C4-2B (cell line): ENCODE measurements around the gene MRPL55.

Source experiments
- ZFX ChIP-seq: fragments of 450-650 bp; IDR thresholded peaks from 2 replicates; pipeline ENCODE4 v1.6.1; 2017
- TF ChIP-seq, protein P1 (sequence below): fragments of 450-650 bp; conservative IDR thresholded peaks from 2 replicates; pipeline ENCODE4 v1.5.1; 2017; ENCODE audit warnings: mild to moderate bottlenecking

DNA sequence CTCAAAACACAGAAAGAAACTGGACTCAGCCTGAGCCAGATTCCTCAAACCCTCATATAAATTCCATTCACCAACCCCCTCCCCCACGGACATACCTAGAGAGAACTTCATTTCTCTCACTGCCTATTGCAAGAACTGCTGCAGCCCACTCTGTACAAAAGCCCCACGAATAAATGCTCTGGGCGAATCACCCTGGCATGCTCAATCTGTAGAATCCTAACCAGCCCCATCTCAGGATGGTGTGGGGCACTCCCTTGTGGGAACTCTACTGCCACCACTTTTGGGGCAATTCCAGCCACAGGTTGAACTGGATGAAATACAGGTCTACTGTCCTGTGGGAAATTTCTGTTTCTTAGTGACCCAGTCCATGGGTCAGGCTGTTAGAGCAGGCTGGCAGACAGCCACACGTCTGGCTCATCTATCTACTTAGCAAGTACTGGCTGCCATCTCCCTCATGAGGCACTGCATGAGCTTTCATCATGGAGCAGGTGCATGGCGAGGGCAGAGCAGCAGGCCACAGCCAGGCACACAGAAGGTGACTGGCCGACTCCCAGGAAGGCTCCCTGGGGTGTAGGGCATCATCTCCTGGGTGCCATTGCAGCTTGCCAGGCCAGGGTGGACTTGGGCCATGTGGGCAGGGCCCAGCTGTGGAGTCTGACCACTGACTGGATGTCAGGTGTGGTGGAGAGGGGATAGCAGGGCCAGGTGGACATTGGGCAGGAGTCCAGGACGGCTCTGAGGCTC is 4.4 kb downstream of the MRPL55 start:
- TF ChIP-seq, protein P1, sequence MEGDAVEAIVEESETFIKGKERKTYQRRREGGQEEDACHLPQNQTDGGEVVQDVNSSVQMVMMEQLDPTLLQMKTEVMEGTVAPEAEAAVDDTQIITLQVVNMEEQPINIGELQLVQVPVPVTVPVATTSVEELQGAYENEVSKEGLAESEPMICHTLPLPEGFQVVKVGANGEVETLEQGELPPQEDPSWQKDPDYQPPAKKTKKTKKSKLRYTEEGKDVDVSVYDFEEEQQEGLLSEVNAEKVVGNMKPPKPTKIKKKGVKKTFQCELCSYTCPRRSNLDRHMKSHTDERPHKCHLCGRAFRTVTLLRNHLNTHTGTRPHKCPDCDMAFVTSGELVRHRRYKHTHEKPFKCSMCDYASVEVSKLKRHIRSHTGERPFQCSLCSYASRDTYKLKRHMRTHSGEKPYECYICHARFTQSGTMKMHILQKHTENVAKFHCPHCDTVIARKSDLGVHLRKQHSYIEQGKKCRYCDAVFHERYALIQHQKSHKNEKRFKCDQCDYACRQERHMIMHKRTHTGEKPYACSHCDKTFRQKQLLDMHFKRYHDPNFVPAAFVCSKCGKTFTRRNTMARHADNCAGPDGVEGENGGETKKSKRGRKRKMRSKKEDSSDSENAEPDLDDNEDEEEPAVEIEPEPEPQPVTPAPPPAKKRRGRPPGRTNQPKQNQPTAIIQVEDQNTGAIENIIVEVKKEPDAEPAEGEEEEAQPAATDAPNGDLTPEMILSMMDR, result no peak
- TF ChIP-seq ZFX, result no peak
